Left ventricle myocardium inferior (tissue), 1 donor: ENCODE results near the gene LGI4. TPM values are rescaled to one million over a fixed set of nuclear protein-coding genes. Genes with fewer than 3 reads are reported as not detected.

Experiments
- DNase-seq: peaks from one replicate; pipeline ENCODE4 v3.0.0-alpha.2; 2020
- H3K27ac ChIP-seq: fragments of 200-600 bp; replicated peaks from 2 replicates; pipeline ENCODE4 v1.8.0; 2021
- H3K27me3 ChIP-seq: fragments of 200-600 bp; 2 replicates; pipeline ENCODE4 v1.8.0; 2021; ENCODE audit warnings: low read depth
- H3K36me3 ChIP-seq: fragments of 200-600 bp; 2 replicates; pipeline ENCODE4 v1.8.0; 2021
- H3K4me1 ChIP-seq: fragments of 200-600 bp; 2 replicates; pipeline ENCODE4 v1.8.0; 2021
- H3K4me3 ChIP-seq: fragments of 200-600 bp; 2 replicates; pipeline ENCODE4 v1.8.0; 2021; ENCODE audit warnings: mild to moderate bottlenecking, moderate library complexity
- H3K9me3 ChIP-seq: fragments of 200-600 bp; replicated peaks from 2 replicates; pipeline ENCODE4 v1.8.0; 2021
- intact Hi-C: fragments of 100-400 bp; cut with micrococcal nuclease; formaldehyde crosslinking; loops from one replicate; pipeline ENCODE4 v1.11.0; 2022
- total RNA-seq: library from RNA; stranded (reverse); fragmentation: NEBNext Ultra II Directional; extraction: Animal tissue kit (Norgen Biotek cat#: 25700); gene quantifications from one replicate; pipeline ENCODE4 v1.2.1, GENCODE V29; 2021
- TF ChIP-seq, protein P1 (sequence below): fragments of 200-600 bp; IDR thresholded peaks from 2 replicates; pipeline ENCODE4 v1.8.0; 2021; ENCODE audit warnings: antibody characterized with exemption, mild to moderate bottlenecking, borderline replicate concordance
- donor health status: DM: no; HTN: yes; CAD: no; lungs with severe emphysema.

The LGI4 gene
- total RNA-seq, 1 donor from 2014 or later = 8.4 TPM

- Histone ChIP-seq H3K27me3 (no peaks in the 10 kb centered on the region), H3K36me3 (no peaks in the 10 kb centered on the region), H3K4me3 (no peak overlapping the region), H3K27ac (no peak overlapping the region), H3K9me3 (no peaks in the 10 kb centered on the region), H3K4me1 (peaks cover 34% of the 10 kb centered on the region)
- intact Hi-C loops = no loop called here
- no peak for DNase-seq
- TF ChIP-seq, protein P1, sequence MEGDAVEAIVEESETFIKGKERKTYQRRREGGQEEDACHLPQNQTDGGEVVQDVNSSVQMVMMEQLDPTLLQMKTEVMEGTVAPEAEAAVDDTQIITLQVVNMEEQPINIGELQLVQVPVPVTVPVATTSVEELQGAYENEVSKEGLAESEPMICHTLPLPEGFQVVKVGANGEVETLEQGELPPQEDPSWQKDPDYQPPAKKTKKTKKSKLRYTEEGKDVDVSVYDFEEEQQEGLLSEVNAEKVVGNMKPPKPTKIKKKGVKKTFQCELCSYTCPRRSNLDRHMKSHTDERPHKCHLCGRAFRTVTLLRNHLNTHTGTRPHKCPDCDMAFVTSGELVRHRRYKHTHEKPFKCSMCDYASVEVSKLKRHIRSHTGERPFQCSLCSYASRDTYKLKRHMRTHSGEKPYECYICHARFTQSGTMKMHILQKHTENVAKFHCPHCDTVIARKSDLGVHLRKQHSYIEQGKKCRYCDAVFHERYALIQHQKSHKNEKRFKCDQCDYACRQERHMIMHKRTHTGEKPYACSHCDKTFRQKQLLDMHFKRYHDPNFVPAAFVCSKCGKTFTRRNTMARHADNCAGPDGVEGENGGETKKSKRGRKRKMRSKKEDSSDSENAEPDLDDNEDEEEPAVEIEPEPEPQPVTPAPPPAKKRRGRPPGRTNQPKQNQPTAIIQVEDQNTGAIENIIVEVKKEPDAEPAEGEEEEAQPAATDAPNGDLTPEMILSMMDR = no peak
Measured at GRCh38 chr19:35127871-35128270, 7.0 kb downstream of the LGI4 start.

DNA sequence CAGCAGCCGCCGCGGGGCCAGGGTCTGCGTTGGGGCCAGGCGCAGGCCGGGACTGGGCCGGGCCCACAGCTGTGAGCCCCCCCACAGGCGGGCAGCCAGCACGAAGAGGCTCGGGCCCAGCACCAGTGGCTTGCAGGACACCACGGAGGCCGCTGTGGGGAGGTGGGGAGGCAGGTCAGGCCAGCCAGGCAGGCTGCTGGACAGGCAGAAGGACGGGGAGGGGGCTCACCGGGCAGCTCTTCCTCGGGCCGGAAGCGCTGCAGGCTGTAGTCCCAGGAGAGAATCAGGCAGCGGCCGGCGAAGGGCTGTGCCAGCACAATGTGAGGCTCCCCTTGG lies 8.3 kb downstream of the LGI4 start:
- Histone ChIP-seq H3K27me3 (no peaks in the 10 kb centered on the region), H3K36me3 (no peaks in the 10 kb centered on the region), H3K27ac (peak overlapping the region; percentile 95), H3K4me1 (peaks cover 34% of the 10 kb centered on the region), H3K9me3 (no peaks in the 10 kb centered on the region), H3K4me3 (peak overlapping the region; percentile 29)
- intact Hi-C loops = no loop called here
- no peak for DNase-seq
- TF ChIP-seq, protein P1 = no peak

GRCh38 chr19:35125749-35126623 lies 8.9 kb downstream of the LGI4 start:
- TF ChIP-seq, protein P1 = no peak
- intact Hi-C loops = no loop called here
- Histone ChIP-seq H3K4me1 (peaks cover 34% of the 10 kb centered on the region), H3K27me3 (no peaks in the 10 kb centered on the region), H3K36me3 (no peaks in the 10 kb centered on the region), H3K4me3 (peak overlapping the region; percentile 29), H3K27ac (peak overlapping the region; percentile 95), H3K9me3 (no peaks in the 10 kb centered on the region)
- DNase-seq = no peak

GRCh38 chr19:35125270-35125717 lies 9.6 kb downstream of the LGI4 start:
- TF ChIP-seq, protein P1 = no peak
- H3K27me3 ChIP-seq = no peaks in the 10 kb centered on the region
- no peak for DNase-seq
- H3K27ac ChIP-seq = peak overlapping the region; percentile 95
- peaks cover 34% of the 10 kb centered on the region for H3K4me1 ChIP-seq
- no peaks in the 10 kb centered on the region for H3K9me3 ChIP-seq
- no peaks in the 10 kb centered on the region for H3K36me3 ChIP-seq
- H3K4me3 ChIP-seq = peak overlapping the region; percentile 79
- intact Hi-C loops = no loop called here

DNA sequence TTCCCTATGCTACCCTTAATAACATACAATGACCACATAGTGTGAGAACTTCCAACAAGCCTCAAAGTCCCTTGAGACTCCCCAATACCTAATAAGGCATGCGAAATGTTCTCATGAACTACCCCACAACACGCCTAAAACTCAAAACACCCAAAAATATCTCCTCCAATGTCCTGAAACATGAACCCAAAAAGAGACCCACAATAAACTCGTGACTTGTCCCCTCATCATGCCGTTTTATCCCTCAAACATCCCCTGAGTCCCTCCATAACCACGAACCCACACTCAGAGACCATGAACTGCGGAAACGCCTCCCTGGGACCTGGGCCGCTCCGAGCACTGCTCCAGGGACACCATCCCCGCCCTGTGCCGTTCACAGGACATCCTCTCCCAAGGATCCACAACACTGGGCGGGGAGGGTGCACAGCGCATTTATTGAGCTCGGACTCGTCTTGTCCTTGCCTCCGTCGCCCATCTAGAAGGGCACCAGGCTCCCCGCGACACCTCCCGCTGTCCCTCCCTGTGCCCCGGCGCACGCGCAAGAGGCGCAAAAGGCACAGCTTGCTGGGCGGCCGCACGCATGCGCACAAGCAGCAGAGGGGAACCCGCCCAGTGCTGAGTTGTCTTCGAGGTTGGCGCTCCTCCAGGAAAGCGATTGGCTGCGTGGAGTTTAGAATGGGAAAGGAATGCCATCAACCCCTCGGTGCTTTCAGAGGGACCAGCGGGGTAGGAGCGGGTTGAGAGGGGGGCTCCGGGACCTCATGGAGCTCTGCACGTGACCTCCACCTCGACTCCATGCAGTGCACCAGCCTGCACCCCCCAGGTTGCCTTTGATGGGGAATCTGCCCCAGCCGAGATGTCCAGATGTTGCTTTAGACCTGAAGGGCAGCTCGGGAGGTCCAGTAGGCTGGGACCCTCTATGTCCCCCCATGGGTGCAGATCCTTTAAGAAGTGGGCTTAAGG lies 10.5 kb downstream of the LGI4 start:
- peak; percentile 93 for DNase-seq
- TF ChIP-seq, protein P1 = no peak
- H3K36me3 ChIP-seq = no peaks in the 10 kb centered on the region
- no peaks in the 10 kb centered on the region for H3K27me3 ChIP-seq
- intact Hi-C loops = no loop called here
- peaks cover 34% of the 10 kb centered on the region for H3K4me1 ChIP-seq
- peak overlapping the region; percentile 95 for H3K27ac ChIP-seq
- peak overlapping the region; percentile 79 for H3K4me3 ChIP-seq
- no peaks in the 10 kb centered on the region for H3K9me3 ChIP-seq
